ENCODE measurements around the gene SMARCC2. TPM values are rescaled to one million over a fixed set of nuclear protein-coding genes. Genes with fewer than 3 reads are reported as not detected.

SMARCC2 gene
- total and polyA plus RNA-seq, 2 of the 13 experiments (the other 11 are each of a cell fraction or from before 2014, with no cell fraction given), result 21.3 to 24.1 TPM

DNA sequence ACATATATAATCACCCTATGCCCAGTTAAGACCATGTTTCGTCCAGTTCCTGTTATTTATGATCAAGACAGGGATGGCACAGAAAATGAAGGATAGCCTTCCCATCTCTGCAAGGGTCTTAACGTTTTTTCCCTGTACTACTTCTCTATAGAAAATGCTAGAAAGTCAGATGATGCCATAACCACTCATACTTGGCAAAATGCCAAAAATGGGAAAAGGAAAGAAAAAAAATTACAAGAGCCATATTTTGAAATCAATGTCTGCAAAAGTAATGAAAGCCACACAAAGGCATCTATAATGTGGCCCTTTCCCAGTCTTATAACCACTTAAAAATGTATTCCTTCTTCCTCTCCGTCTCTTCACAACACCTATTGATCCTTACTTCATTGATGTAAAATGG lies 38.7 kb downstream of the SMARCC2 start:
- Histone ChIP-seq H3K36me3 (replicated peaks in 1 of 2; ENCODE audit: control insufficient read depth in 1 of 2, insufficient read depth in 2 of 2, low read length in 2 of 2) (0 out of 5 replicates have a peak, but pooled peaks cover 0 to 1% of the 10 kb centered on the region in 2 experiments), H3K4me2 (ENCODE audit: low read depth, low read length) (no peak overlapping the region), H4K20me1 (ENCODE audit: insufficient read depth, low read length) (no peaks in the 10 kb centered on the region), H3K4me1 (ENCODE audit: insufficient read depth, low read length) (peaks cover 30% of the 10 kb centered on the region), H3K79me2 (ENCODE audit: insufficient read depth, low read length) (peaks cover 15% of the 10 kb centered on the region), H3K9me3 (ENCODE audit: low read length) (no peaks in the 10 kb centered on the region), H3K27ac (ENCODE audit: extremely low read length, insufficient read depth, low read length) (no peak overlapping the region), H2AFZ (ENCODE audit: low read length) (no peak overlapping the region), H3K27me3 (ENCODE audit: control insufficient read depth in 1 of 2, insufficient read depth in 2 of 2, low read length in 2 of 2) (no peaks in the 10 kb centered on the region; a peak in 1 of 5 replicates), H3K4me3 (replicated peaks in 1 of 3; ENCODE audit: insufficient read depth in 1 of 3, low read depth in 2 of 3, low read length in 3 of 3) (no peak overlapping the region), H3K9ac (ENCODE audit: insufficient read depth, low read depth, low read length) (no peak overlapping the region)
- no TSS peak for BruUV-seq (replicated peaks)
- TF ChIP-seq GFI1 (CRISPR knock-in tag; IDR thresholded peaks at IDR 0.05; ENCODE audit: borderline replicate concordance), result no peak
- no peak for TF ChIP-seq ZNF546 (CRISPR knock-in tag; conservative IDR thresholded peaks at IDR 0.05)
- TF ChIP-seq ZNF709 (CRISPR knock-in tag; IDR thresholded peaks at IDR 0.05), result no peak
- TF ChIP-seq LCORL (IDR thresholded peaks at IDR 0.05), result peak; percentile 100
- TF ChIP-seq LCORL (CRISPR knock-in tag; IDR thresholded peaks at IDR 0.05), result no peak
- DNase-seq (ENCODE audit: low spot score), result no peak
- in situ Hi-C loops (cut with HindIII; ENCODE audit: extremely low pct_ligation_motif_present, low pct_unique_long_range_greater_than_20kb), result no loop called here
- no peak for FAIRE-seq
- ChIA-PET POLR2A (interaction anchor here (1.3 to 3.8 kb wide), 5 partner anchors 8 to 69 kb away, joined by 5 to 42 read pairs (median 9); partner anchors contain the start of genes ESYT1, MYL6 and SMARCC2), CTCF (ENCODE audit: low intra/inter-chr PET ratio, low total read pairs) (no interaction called here)
- intact Hi-C loops (cut with micrococcal nuclease; ENCODE audit: unreplicated experiment), result no loop called here
- no peak for ATAC-seq
- WGBS (ENCODE audit: low lambda C conversion rate), result 80% methylated on average over 3 of the region's 3 CpGs

DNA sequence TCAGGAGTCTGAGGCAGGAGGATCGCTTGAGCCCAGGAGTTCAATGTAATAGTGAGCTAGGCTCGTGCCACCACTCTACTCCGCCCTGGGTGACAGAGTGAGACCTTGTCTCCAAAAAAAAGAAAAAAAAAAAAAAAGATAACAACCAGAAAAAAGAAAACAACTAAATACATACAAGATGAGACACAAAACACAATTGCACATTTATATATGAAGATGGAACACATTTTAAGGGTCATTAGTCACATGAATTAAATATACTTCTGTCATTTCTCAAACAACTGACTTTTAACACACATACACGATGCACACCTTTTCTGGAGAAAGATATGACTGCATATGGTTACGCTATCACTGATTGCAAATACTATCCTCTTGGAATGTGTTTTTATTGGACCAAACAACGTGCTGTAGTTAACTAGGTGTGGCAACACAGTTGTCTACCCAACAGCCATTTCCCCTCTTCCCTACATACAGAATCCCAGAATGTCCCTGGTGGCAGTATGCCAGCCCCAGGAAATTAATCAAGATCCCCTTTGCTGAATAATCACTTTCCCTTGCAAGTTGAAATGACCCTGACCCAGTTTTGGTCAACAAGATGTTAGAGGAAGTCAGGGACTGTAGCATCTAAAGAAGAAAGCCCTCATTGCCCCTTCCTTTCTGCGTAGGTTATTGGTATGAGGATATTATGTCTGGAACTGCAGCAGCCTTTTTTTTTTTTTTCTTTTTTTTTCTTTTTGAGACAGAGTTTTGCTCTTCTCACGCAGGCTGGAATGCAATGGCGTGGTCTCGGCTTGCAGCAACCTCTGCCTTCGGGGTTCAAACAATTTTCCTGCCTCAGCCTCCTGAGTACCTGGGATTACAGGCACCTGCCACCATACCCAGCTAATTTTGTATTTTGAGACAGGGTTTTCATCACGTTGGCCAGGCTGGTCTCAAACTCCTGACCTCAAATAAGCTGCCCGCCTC lies 42.5 kb downstream of the SMARCC2 start:
- no peak overlapping the region for H3K27ac ChIP-seq (ENCODE audit: extremely low read length, insufficient read depth, low read length)
- WGBS (ENCODE audit: low lambda C conversion rate), result 96% methylated on average over 13 of the region's 13 CpGs

More for the DNA sequence above, 42.5 kb downstream of the SMARCC2 start:
- TSS peak; percentile 34 for BruUV-seq (replicated peaks)
- Histone ChIP-seq H3K79me2 (ENCODE audit: insufficient read depth, low read length) (peaks cover 2% of the 10 kb centered on the region), H4K20me1 (ENCODE audit: insufficient read depth, low read length) (no peaks in the 10 kb centered on the region), H3K4me1 (ENCODE audit: insufficient read depth, low read length) (peaks cover 4% of the 10 kb centered on the region; the same call in 1 of the 2 replicates), H3K36me3 (replicated peaks in 1 of 2; ENCODE audit: control insufficient read depth in 1 of 2, insufficient read depth in 2 of 2, low read length in 2 of 2) (peaks cover 15 to 36% of the 10 kb centered on the region in 2 experiments; a peak in 4 of 5 replicates), H3K4me2 (ENCODE audit: low read depth, low read length) (no peak overlapping the region), H3K9ac (ENCODE audit: insufficient read depth, low read depth, low read length) (no peak overlapping the region), H2AFZ (ENCODE audit: low read length) (no peak overlapping the region), H3K4me3 (replicated peaks in 1 of 3; ENCODE audit: insufficient read depth in 1 of 3, low read depth in 2 of 3, low read length in 3 of 3) (no peak overlapping the region), H3K27me3 (ENCODE audit: control insufficient read depth in 1 of 2, insufficient read depth in 2 of 2, low read length in 2 of 2) (no peaks in the 10 kb centered on the region; a peak in 1 of 5 replicates), H3K9me3 (ENCODE audit: low read length) (no peaks in the 10 kb centered on the region)
- ChIA-PET CTCF (ENCODE audit: low intra/inter-chr PET ratio, low total read pairs) (no interaction called here), POLR2A (no interaction called here)
- ATAC-seq, result no peak
- intact Hi-C loops (cut with micrococcal nuclease; ENCODE audit: unreplicated experiment), result no loop called here
- in situ Hi-C loops (cut with HindIII; ENCODE audit: extremely low pct_ligation_motif_present, low pct_unique_long_range_greater_than_20kb), result no loop called here
- TF ChIP-seq MAFK (conservative IDR thresholded peaks at IDR 0.05 in 1 of 2, IDR thresholded peaks at IDR 0.05 in 1 of 2; ENCODE audit: low read length in 2 of 2), result 0 out of 4 replicates have a peak, but pooled peaks have one; percentile 10 to 23
- TF ChIP-seq ZNF619 (CRISPR knock-in tag; IDR thresholded peaks at IDR 0.05), result no peak
- TF ChIP-seq POLR2G (IDR thresholded peaks at IDR 0.05; ENCODE audit: low read depth, low read length), result peak; percentile 31; the same call in 1 of the 2 replicates
- TF ChIP-seq RBFOX2 (IDR thresholded peaks at IDR 0.05; ENCODE audit: low read depth, low read length), result 0 out of 2 replicates have a peak, but pooled peaks have one; percentile 28
- DNase-seq (ENCODE audit: low spot score), result no peak
- no peak for FAIRE-seq
